ENCODE measurements around the gene CKS2. TPM values are rescaled to one million over a fixed set of nuclear protein-coding genes. Genes with fewer than 3 reads are reported as not detected.

Gene CKS2
- total RNA-seq, 2 donors from 2014 or later, result 11.9 to 18.1 TPM

GRCh38 chr9:89358376-89358916, 47.5 kb downstream of the CKS2 start:
- Mint-ChIP-seq H3K36me3 (ENCODE audit: low read depth) (peaks cover 10% of the 10 kb centered on the region), H3K27ac (peak overlapping the region; percentile 80), H3K27me3 (no peaks in the 10 kb centered on the region), H3K4me1 (peaks cover 16% of the 10 kb centered on the region), H3K4me3 (no peak overlapping the region)
- no peaks in the 10 kb centered on the region for H3K9me3 ChIP-seq (ENCODE audit: control insufficient read depth, low read length, poor library complexity, severe bottlenecking)
- no peak for ATAC-seq
- no peak for DNase-seq

GRCh38 chr9:89358985-89359384, 48.0 kb downstream of the CKS2 start:
- no peak for DNase-seq
- no peaks in the 10 kb centered on the region for H3K9me3 ChIP-seq (ENCODE audit: control insufficient read depth, low read length, poor library complexity, severe bottlenecking)
- ATAC-seq, result no peak
- no peak overlapping the region for H3K27ac Mint-ChIP-seq
- peaks cover 16% of the 10 kb centered on the region for H3K4me1 Mint-ChIP-seq
- H3K4me3 Mint-ChIP-seq, result peak overlapping the region; percentile 33
- peaks cover 10% of the 10 kb centered on the region for H3K36me3 Mint-ChIP-seq (ENCODE audit: low read depth)
- H3K27me3 Mint-ChIP-seq, result no peaks in the 10 kb centered on the region

GRCh38 chr9:89359751-89360261, 48.8 kb downstream of the CKS2 start:
- peaks cover 8% of the 10 kb centered on the region for H3K36me3 Mint-ChIP-seq (ENCODE audit: low read depth)
- H3K9me3 ChIP-seq (ENCODE audit: control insufficient read depth, low read length, poor library complexity, severe bottlenecking), result no peaks in the 10 kb centered on the region
- H3K27ac Mint-ChIP-seq, result peak overlapping the region; percentile 76
- H3K4me1 Mint-ChIP-seq, result peaks cover 14% of the 10 kb centered on the region
- no peak for DNase-seq
- H3K4me3 Mint-ChIP-seq, result no peak overlapping the region
- H3K27me3 Mint-ChIP-seq, result no peaks in the 10 kb centered on the region
- ATAC-seq, result no peak

- ATAC-seq, result no peak
- Mint-ChIP-seq H3K27ac (peak overlapping the region; percentile 76), H3K4me3 (peak overlapping the region; percentile 19), H3K27me3 (no peaks in the 10 kb centered on the region), H3K36me3 (ENCODE audit: low read depth) (peaks cover 8% of the 10 kb centered on the region), H3K4me1 (peaks cover 16% of the 10 kb centered on the region)
- no peaks in the 10 kb centered on the region for H3K9me3 ChIP-seq (ENCODE audit: control insufficient read depth, low read length, poor library complexity, severe bottlenecking)
- no peak for DNase-seq
These were observed 49.5 kb downstream of the CKS2 start for GRCh38 chr9:89360465-89360864.

GRCh38 chr9:89361031-89361430, 50.0 kb downstream of the CKS2 start:
- ATAC-seq (no peak), DNase-seq (no peak)
- H3K9me3 ChIP-seq (ENCODE audit: control insufficient read depth, low read length, poor library complexity, severe bottlenecking), result no peaks in the 10 kb centered on the region
- H3K4me1 Mint-ChIP-seq, result peaks cover 17% of the 10 kb centered on the region
- peak overlapping the region; percentile 19 for H3K4me3 Mint-ChIP-seq
- H3K36me3 Mint-ChIP-seq (ENCODE audit: low read depth), result peaks cover 8% of the 10 kb centered on the region
- no peaks in the 10 kb centered on the region for H3K27me3 Mint-ChIP-seq
- H3K27ac Mint-ChIP-seq, result peak overlapping the region; percentile 76

- no peaks in the 10 kb centered on the region for H3K9me3 ChIP-seq (ENCODE audit: control insufficient read depth, low read length, poor library complexity, severe bottlenecking)
- Mint-ChIP-seq H3K4me3 (no peak overlapping the region), H3K4me1 (peaks cover 12% of the 10 kb centered on the region), H3K27ac (peak overlapping the region; percentile 76), H3K27me3 (no peaks in the 10 kb centered on the region), H3K36me3 (ENCODE audit: low read depth) (peaks cover 8% of the 10 kb centered on the region)
- ATAC-seq (peak; percentile 8), DNase-seq (no peak)
These were observed 51.0 kb downstream of the CKS2 start for GRCh38 chr9:89361816-89362646.

GRCh38 chr9:89362647-89363310, 51.8 kb downstream of the CKS2 start:
- peak overlapping the region; percentile 76 for H3K27ac Mint-ChIP-seq
- ATAC-seq, result no peak

GRCh38 chr9:89363311-89363670, 52.3 kb downstream of the CKS2 start:
- ATAC-seq (no peak), DNase-seq (no peak)
- Mint-ChIP-seq H3K4me3 (no peak overlapping the region), H3K4me1 (peaks cover 14% of the 10 kb centered on the region), H3K36me3 (ENCODE audit: low read depth) (peaks cover 5% of the 10 kb centered on the region), H3K27me3 (no peaks in the 10 kb centered on the region), H3K27ac (peak overlapping the region; percentile 76)
- H3K9me3 ChIP-seq (ENCODE audit: control insufficient read depth, low read length, poor library complexity, severe bottlenecking), result no peaks in the 10 kb centered on the region

More at GRCh38 chr9:89362647-89363310, 51.8 kb downstream of the CKS2 start:
- Mint-ChIP-seq H3K36me3 (ENCODE audit: low read depth) (peaks cover 8% of the 10 kb centered on the region), H3K4me3 (no peak overlapping the region), H3K4me1 (peaks cover 10% of the 10 kb centered on the region), H3K27me3 (no peaks in the 10 kb centered on the region)
- no peaks in the 10 kb centered on the region for H3K9me3 ChIP-seq (ENCODE audit: control insufficient read depth, low read length, poor library complexity, severe bottlenecking)
- no peak for DNase-seq

GRCh38 chr9:89363921-89364665, 53.1 kb downstream of the CKS2 start:
- DNase-seq (no peak), ATAC-seq (no peak)
- Mint-ChIP-seq H3K27ac (peak overlapping the region; percentile 63), H3K4me3 (no peak overlapping the region), H3K36me3 (ENCODE audit: low read depth) (peaks cover 5% of the 10 kb centered on the region), H3K4me1 (peaks cover 16% of the 10 kb centered on the region), H3K27me3 (no peaks in the 10 kb centered on the region)
- H3K9me3 ChIP-seq (ENCODE audit: control insufficient read depth, low read length, poor library complexity, severe bottlenecking), result no peaks in the 10 kb centered on the region

GRCh38 chr9:89364666-89365531, 53.9 kb downstream of the CKS2 start:
- H3K36me3 Mint-ChIP-seq (ENCODE audit: low read depth), result peaks cover 5% of the 10 kb centered on the region
- no peak overlapping the region for H3K4me3 Mint-ChIP-seq
- no peaks in the 10 kb centered on the region for H3K9me3 ChIP-seq (ENCODE audit: control insufficient read depth, low read length, poor library complexity, severe bottlenecking)
- ATAC-seq (no peak), DNase-seq (no peak)
- H3K27me3 Mint-ChIP-seq, result no peaks in the 10 kb centered on the region
- H3K4me1 Mint-ChIP-seq, result peaks cover 15% of the 10 kb centered on the region
- peak overlapping the region; percentile 63 for H3K27ac Mint-ChIP-seq

GRCh38 chr9:89365532-89365912, 54.5 kb downstream of the CKS2 start:
- Mint-ChIP-seq H3K4me1 (peaks cover 13% of the 10 kb centered on the region), H3K4me3 (no peak overlapping the region), H3K36me3 (ENCODE audit: low read depth) (peaks cover 5% of the 10 kb centered on the region), H3K27ac (peak overlapping the region; percentile 63), H3K27me3 (no peaks in the 10 kb centered on the region)
- DNase-seq (no peak), ATAC-seq (no peak)
- H3K9me3 ChIP-seq (ENCODE audit: control insufficient read depth, low read length, poor library complexity, severe bottlenecking), result no peaks in the 10 kb centered on the region
